ENCODE results near the gene GLDN. TPM values are rescaled to one million over a fixed set of nuclear protein-coding genes. Genes with fewer than 3 reads are reported as not detected.

Gene GLDN
- total and polyA plus RNA-seq, 2 of the 8 experiments (the other 6 are each of a cell fraction or from before 2014, with no cell fraction given): 0.24 to 0.50 TPM

GRCh38 chr15:51448622-51449399 lies 107.4 kb downstream of the GLDN start:
- Histone ChIP-seq H4K5ac (ENCODE audit: insufficient read length, low read depth, low read length) (no peak overlapping the region), H4K8ac (ENCODE audit: extremely low read depth, insufficient read depth, low read length) (no peak overlapping the region), H3K9me3 (ENCODE audit: insufficient read depth in 2 of 2, low read depth in 1 of 2, low read length in 1 of 2) (no peaks in the 10 kb centered on the region), H2BK5ac (ENCODE audit: low read depth, low read length) (no peak overlapping the region), H3K4me2 (ENCODE audit: insufficient read depth in 1 of 2, low read depth in 2 of 2, low read length in 2 of 2) (no peak overlapping the region), H3K23me2 (ENCODE audit: low read depth, low read length) (no peaks in the 10 kb centered on the region), H2BK20ac (ENCODE audit: low read length) (no peak overlapping the region), H3K14ac (ENCODE audit: insufficient read length) (no peak overlapping the region), H3K4me3 (ENCODE audit: extremely low read depth in 1 of 4, insufficient read depth in 2 of 4, low read depth in 3 of 4, low read length in 4 of 4) (no peak overlapping the region), H3K4me1 (replicated peaks in 1 of 4; ENCODE audit: control insufficient read depth in 3 of 4, insufficient read depth in 4 of 4, low read length in 3 of 4) (no peaks in the 10 kb centered on the region), H3K9ac (replicated peaks in 1 of 4; ENCODE audit: extremely low read depth in 1 of 4, low read depth in 3 of 4, low read length in 3 of 4) (no peak overlapping the region), H2BK120ac (replicated peaks; ENCODE audit: low read depth, low read length) (no peak overlapping the region), H3K23ac (ENCODE audit: insufficient read length) (no peak overlapping the region), H2BK15ac (ENCODE audit: low read length) (no peak overlapping the region), H2BK12ac (ENCODE audit: low read depth, low read length) (no peak overlapping the region), H3K79me2 (ENCODE audit: control insufficient read depth in 1 of 2, insufficient read depth in 2 of 2, low read length in 2 of 2) (no peaks in the 10 kb centered on the region), H4K20me1 (replicated peaks in 1 of 2; ENCODE audit: control insufficient read depth in 1 of 2, insufficient read depth in 2 of 2, low read length in 2 of 2) (no peaks in the 10 kb centered on the region), H3K27me3 (replicated peaks in 1 of 4; ENCODE audit: control insufficient read depth in 3 of 4, extremely low read depth in 1 of 4, insufficient read depth in 3 of 4, low read length in 3 of 4) (no peaks in the 10 kb centered on the region), H3K27ac (ENCODE audit: low read depth, low read length) (no peak overlapping the region), H3K4ac (replicated peaks; ENCODE audit: insufficient read length, low read depth, low read length) (no peak overlapping the region), H3K56ac (replicated peaks; ENCODE audit: insufficient read length, low read depth, low read length) (no peak overlapping the region), H2AK5ac (ENCODE audit: low read depth, low read length) (no peak overlapping the region), H4K91ac (replicated peaks; ENCODE audit: insufficient read length, low read length) (no peak overlapping the region), H2AFZ (ENCODE audit: low read length) (no peak overlapping the region), H3K79me1 (ENCODE audit: low read depth, low read length) (no peaks in the 10 kb centered on the region), H3K18ac (ENCODE audit: extremely low read depth, low read length) (no peak overlapping the region), H3K36me3 (ENCODE audit: control insufficient read depth in 2 of 4, insufficient read depth in 4 of 4, low read length in 3 of 4) (peaks cover 0 to 4% (median 0%) of the 10 kb centered on the region in 4 experiments; a peak in 1 of 8 replicates)
- FAIRE-seq: no peak
- TF ChIP-seq YY1 (IDR thresholded peaks at IDR 0.05; ENCODE audit: low read depth, low read length): no peak
- TF ChIP-seq CHD2 (IDR thresholded peaks at IDR 0.05; ENCODE audit: low read length): no peak
- TF ChIP-seq TBP (IDR thresholded peaks at IDR 0.05; ENCODE audit: low read depth, low read length): no peak
- no peak for TF ChIP-seq BRCA1 (IDR thresholded peaks at IDR 0.05; ENCODE audit: low read depth, low read length)
- no peak for TF ChIP-seq CTBP2 (IDR thresholded peaks at IDR 0.05; ENCODE audit: borderline replicate concordance, insufficient read depth, insufficient read length, low read length)
- TF ChIP-seq POU5F1 (IDR thresholded peaks at IDR 0.05; ENCODE audit: low read depth, low read length): no peak
- TF ChIP-seq BCL11A (IDR thresholded peaks at IDR 0.05; ENCODE audit: low read depth in 2 of 2, low read length in 2 of 2): no peak
- ChIA-PET CTCF (ENCODE audit: partially characterized antibody) (interaction anchor here (0.8 to 1.2 kb wide), 3 partner anchors 37 to 59 kb away, joined by 3 read pairs; no protein-coding TSS in a partner anchor), POLR2A (ENCODE audit: partially characterized antibody) (no interaction called here)
- 89% methylated on average over 7 of the region's 7 CpGs; no CpG with 5 or more reads in 1 of the 2 experiments for WGBS, 2 experiments (ENCODE audit: extremely low coverage in 1 of 2, insufficient coverage in 1 of 2, insufficient read length in 1 of 2, insufficient replicate concordance in 2 of 2, low coverage in 1 of 2, low lambda C conversion rate in 2 of 2, missing lambda C conversion rate in 1 of 2)
- DNase-seq (ENCODE audit: low read depth in 1 of 2, low spot score in 2 of 2): no peak
